Naive thymus-derived CD8-positive, alpha-beta T cell (primary cell): ENCODE results near the gene GTPBP2. TPM values are rescaled to one million over a fixed set of nuclear protein-coding genes. Genes with fewer than 3 reads are reported as not detected.
"Not testable (repeated sequence)": the region's sequence is repeated elsewhere in the genome, so short reads cannot be mapped to it uniquely, and the experiment has no call there.

ENCODE experiments used
- ATAC-seq, 2 donors: fragments of 150-1000 bp; cut with Tn5 transposase in 1 of 2; sonication (Bioruptor Pico), chemical (Tn5 transposase) in 1 of 2; 1 replicate in 1 of 2; 2 replicates in 1 of 2; pipeline ENCODE4 v1.10.0; 2021; ENCODE audit warnings: mild to moderate bottlenecking in 2 of 2, moderate library complexity in 2 of 2
- POLR2A ChIA-PET: fragments of 350-600 bp; sonication (Branson Sonifier 250); formaldehyde crosslinking; loops from one replicate; lab custom pipeline; 2021; ENCODE audit warnings: antibody characterized with exemption; lab: Charles Lee
- DNase-seq, 10 donors: peaks; one replicate each; pipeline versions ENCODE4 v3.0.0 to v3.0.0-alpha.2; 2020 to 2022
- H3K27ac Mint-ChIP-seq, 10 donors: one replicate each; pipeline ENCODE4 v1.8.0; 2020 to 2022; ENCODE audit warnings: mild to moderate bottlenecking in 10 of 10, mixed read lengths in 10 of 10, moderate library complexity in 4 of 10, inconsistent platforms in 1 of 10
- H3K27me3 Mint-ChIP-seq, 5 donors: one replicate each; pipeline ENCODE4 v1.8.0; 2021 to 2022; ENCODE audit warnings: mixed read lengths in 5 of 5
- H3K36me3 Mint-ChIP-seq, 3 donors: one replicate each; pipeline ENCODE4 v1.8.0; 2020 to 2022; ENCODE audit warnings: mixed read lengths in 3 of 3, mild to moderate bottlenecking in 2 of 3, inconsistent platforms in 1 of 3
- H3K4me1 Mint-ChIP-seq, 4 donors: one replicate each; pipeline ENCODE4 v1.8.0; 2021 to 2022; ENCODE audit warnings: mixed read lengths in 4 of 4
- H3K4me3 Mint-ChIP-seq, 10 donors: one replicate each; pipeline ENCODE4 v1.8.0; 2020 to 2022; ENCODE audit warnings: mild to moderate bottlenecking in 10 of 10, mixed read lengths in 10 of 10, moderate library complexity in 6 of 10, inconsistent platforms in 1 of 10
- H3K9me3 Mint-ChIP-seq, 9 donors: one replicate each; pipeline ENCODE4 v1.8.0; 2020 to 2022; ENCODE audit warnings: mixed read lengths in 9 of 9, mild to moderate bottlenecking in 3 of 9, inconsistent platforms in 1 of 9, moderate library complexity in 1 of 9
- polyA plus RNA-seq, 3 donors: library from polyadenylated mRNA; unstranded; fragments of 300-500 nt; fragmentation: Illumina TruSeq; gene quantifications; one replicate each; pipeline ENCODE4 v1.2.3, GENCODE V29; 2021
- total RNA-seq, 8 experiments: library from RNA in 2 of 8; stranded (reverse) in 2 of 8; gene quantifications; one replicate each; pipeline ENCODE4 v1.2.3 and lab custom pipeline; 2021 to 2026

The GTPBP2 gene
- total and polyA plus RNA-seq, 5 experiments from 2014 or later = 1.1 to 75.7 (median 2.6) TPM

GRCh38 chr6:43647613-43648012 is 18.5 kb upstream of the GTPBP2 start:
- POLR2A ChIA-PET = interaction anchor here (0.7 to 1.4 kb wide), 2 partner anchors 9 to 18 kb away, joined by 3 read pairs; partner anchors contain the start of gene GTPBP2
- ATAC-seq (no peak), DNase-seq (no peak)
- Mint-ChIP-seq H3K4me1 (peaks cover 10 to 20% (median 13%) of the 10 kb centered on the region in 4 donors), H3K9me3 (no peaks in the 10 kb centered on the region), H3K27me3 (no peaks in the 10 kb centered on the region), H3K4me3 (no peak overlapping the region), H3K27ac (no peak overlapping the region), H3K36me3 (peaks cover 0 to 6% (median 0%) of the 10 kb centered on the region in 3 donors)

GRCh38 chr6:43645613-43645964 is 16.5 kb upstream of the GTPBP2 start:
- H3K27me3 Mint-ChIP-seq = no peaks in the 10 kb centered on the region
- peak overlapping the region in 8 of 10 donors; percentile 9 to 81 (median 54) for H3K27ac Mint-ChIP-seq
- POLR2A ChIA-PET = interaction anchor here (0.9 to 2.3 kb wide), 4 partner anchors 9 to 22 kb away, joined by 3 to 8 read pairs (median 7); partner anchors contain the start of genes GTPBP2 and MAD2L1BP
- ATAC-seq = no peak
- H3K9me3 Mint-ChIP-seq = no peaks in the 10 kb centered on the region
- H3K36me3 Mint-ChIP-seq = peaks cover 0 to 26% (median under 1%) of the 10 kb centered on the region in 3 donors
- peak overlapping the region; percentile 76 to 90 (median 82) for H3K4me3 Mint-ChIP-seq
- DNase-seq = no peak
- peaks cover 12 to 30% (median 17%) of the 10 kb centered on the region in 4 donors for H3K4me1 Mint-ChIP-seq

GRCh38 chr6:43644940-43645612 is 16.0 kb upstream of the GTPBP2 start, which contains the start of gene RSPH9:
Gene RSPH9 (plus strand): TSS chr6:43645036. CDS start chr6:43645099, 63 bp downstream.
- H3K4me1 Mint-ChIP-seq = peaks cover 15 to 35% (median 22%) of the 10 kb centered on the region in 4 donors
- POLR2A ChIA-PET = interaction anchor here (0.6 to 2.3 kb wide), 6 partner anchors 8 to 677 kb away, joined by 3 to 8 read pairs (median 4); partner anchors contain the start of genes GTPBP2 and MAD2L1BP
- peak; percentile 21 to 83 (median 48) for DNase-seq
- peak within 1 kb of the TSS; percentile 76 to 90 (median 82) for H3K4me3 Mint-ChIP-seq
- H3K36me3 Mint-ChIP-seq = peaks cover 0 to 32% (median 5%) of the 10 kb centered on the region in 3 donors
- ATAC-seq = peak; percentile 84 to 89
- no peaks in the 10 kb centered on the region for H3K27me3 Mint-ChIP-seq
- H3K9me3 Mint-ChIP-seq = no peaks in the 10 kb centered on the region
- peak within 1 kb of the TSS; percentile 9 to 81 (median 65) for H3K27ac Mint-ChIP-seq

- no peak for ATAC-seq
- POLR2A ChIA-PET = interaction anchor here (0.6 to 1.7 kb wide), 2 partner anchors 11 to 1222 kb away, joined by 4 to 5 read pairs; partner anchors contain the start of gene GTPBP2
- Mint-ChIP-seq H3K4me1 (peaks cover 27 to 66% (median 60%) of the 10 kb centered on the region in 4 donors), H3K27me3 (peaks cover 0 to 2% (median 0%) of the 10 kb centered on the region in 5 donors), H3K9me3 (no peaks in the 10 kb centered on the region), H3K4me3 (peak overlapping the region in 5 of 10 donors; percentile 37 to 99 (median 62)), H3K27ac (peak overlapping the region in 6 of 10 donors; percentile 22 to 81 (median 54)), H3K36me3 (peaks cover 0 to 61% (median 12%) of the 10 kb centered on the region in 3 donors)
- no peak for DNase-seq
Measured at GRCh38 chr6:43639984-43640800, 11.1 kb upstream of the GTPBP2 start.

- peak overlapping the region; percentile 92 to 99 (median 98) for H3K4me3 Mint-ChIP-seq
- ATAC-seq (peak; percentile 21 to 27), DNase-seq (peak in 2 of 10 donors; percentile 28 to 29)
- peaks cover 0 to 42% (median 12%) of the 10 kb centered on the region in 3 donors for H3K36me3 Mint-ChIP-seq
- no peaks in the 10 kb centered on the region for H3K9me3 Mint-ChIP-seq
- H3K27ac Mint-ChIP-seq = peak overlapping the region; percentile 93 to 98 (median 97)
- POLR2A ChIA-PET = interaction anchor here (0.6 to 1.9 kb wide), 4 partner anchors 8 to 119 kb away, joined by 3 to 8 read pairs (median 4); partner anchors contain the start of genes POLR1C, RSPH9 and YIPF3
- peaks cover 27 to 61% (median 54%) of the 10 kb centered on the region in 4 donors for H3K4me1 Mint-ChIP-seq
- H3K27me3 Mint-ChIP-seq = peaks cover 0 to 2% (median 0%) of the 10 kb centered on the region in 5 donors
Measured at GRCh38 chr6:43636308-43636659, 7.2 kb upstream of the GTPBP2 start.

- Mint-ChIP-seq H3K4me1 (peaks cover 26 to 66% (median 54%) of the 10 kb centered on the region in 4 donors), H3K27ac (peak within 1 kb of the TSS; percentile 93 to 98 (median 97)), H3K9me3 (no peaks in the 10 kb centered on the region), H3K4me3 (peak within 1 kb of the TSS; percentile 92 to 99 (median 98)), H3K27me3 (peaks cover 0 to 2% (median 0%) of the 10 kb centered on the region in 5 donors), H3K36me3 (peaks cover 0 to 36% (median 12%) of the 10 kb centered on the region in 3 donors)
- peak; percentile 71 to 93 (median 83) for DNase-seq
- peak; percentile 91 to 93 for ATAC-seq
- POLR2A ChIA-PET = interaction anchor here (0.6 to 1.9 kb wide), 7 partner anchors 9 to 119 kb away, joined by 3 to 8 read pairs (median 4); partner anchors contain the start of genes POLH, POLR1C, RSPH9 and XPO5
Measured at GRCh38 chr6:43635387-43636307, 6.6 kb upstream of the GTPBP2 start, which contains the start of gene MAD2L1BP. Gene MAD2L1BP (plus strand): TSS chr6:43635840. CDS start chr6:43635876, 36 bp downstream.

- Mint-ChIP-seq H3K27me3 (peaks cover 0 to 2% (median 0%) of the 10 kb centered on the region in 5 donors), H3K36me3 (peaks cover 0 to 27% (median 6%) of the 10 kb centered on the region in 3 donors), H3K9me3 (no peaks in the 10 kb centered on the region), H3K27ac (peak overlapping the region; percentile 93 to 98 (median 97)), H3K4me1 (peaks cover 24 to 64% (median 51%) of the 10 kb centered on the region in 4 donors), H3K4me3 (peak overlapping the region; percentile 92 to 99 (median 98))
- DNase-seq (no peak), ATAC-seq (no peak)
- POLR2A ChIA-PET = interaction anchor here (0.8 to 1.9 kb wide), 4 partner anchors 8 to 113 kb away, joined by 3 to 8 read pairs (median 4); partner anchors contain the start of genes POLH, RSPH9 and XPO5
Measured at GRCh38 chr6:43634702-43635303, 5.7 kb upstream of the GTPBP2 start.

GRCh38 chr6:43633002-43633401 is 3.9 kb upstream of the GTPBP2 start:
- H3K4me1 Mint-ChIP-seq = peaks cover 23 to 56% (median 48%) of the 10 kb centered on the region in 4 donors
- H3K27ac Mint-ChIP-seq, H3K27me3 Mint-ChIP-seq, POLR2A ChIA-PET, DNase-seq, H3K9me3 Mint-ChIP-seq, H3K4me3 Mint-ChIP-seq, H3K36me3 Mint-ChIP-seq, ATAC-seq: not testable (repeated sequence)

- Mint-ChIP-seq H3K4me1 (peaks cover 29 to 56% (median 53%) of the 10 kb centered on the region in 4 donors), H3K9me3 (no peaks in the 10 kb centered on the region), H3K36me3 (peaks cover 0 to 10% (median 0%) of the 10 kb centered on the region in 3 donors), H3K27ac (peak overlapping the region in 8 of 10 donors; percentile 66 to 86 (median 78)), H3K4me3 (peak overlapping the region in 7 of 10 donors; percentile 6 to 77 (median 57)), H3K27me3 (peaks cover 0 to 2% (median 0%) of the 10 kb centered on the region in 5 donors)
- ATAC-seq (no peak), DNase-seq (no peak)
- POLR2A ChIA-PET = no interaction called here
Measured at GRCh38 chr6:43630980-43631619, 2.0 kb upstream of the GTPBP2 start.
